ENCODE data around the gene DLGAP1. TPM values are rescaled to one million over a fixed set of nuclear protein-coding genes. Genes with fewer than 3 reads are reported as not detected.

DLGAP1 gene
- total and polyA plus RNA-seq, 5 donors from 2014 or later: 0.11 to 5.4 (median 0.68) TPM

DNA sequence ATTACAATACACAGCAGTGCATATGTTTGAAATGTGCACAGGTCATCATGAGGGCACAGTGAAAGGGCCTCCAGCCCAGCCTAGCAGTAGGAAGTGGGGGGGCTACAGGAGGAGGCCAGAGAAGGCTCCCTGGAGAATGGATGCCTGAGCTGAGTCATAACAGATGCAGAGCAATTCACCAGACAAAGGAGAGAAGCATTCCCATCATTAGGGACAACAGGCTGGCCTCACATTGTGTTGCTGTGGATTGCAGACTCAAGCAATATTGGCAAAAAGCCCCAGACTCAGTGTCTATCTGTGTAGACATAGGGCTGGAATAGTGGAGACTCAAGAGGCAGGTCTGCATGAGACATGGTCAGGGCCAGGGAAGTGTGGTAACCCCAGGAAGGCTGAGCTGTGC is 329.9 kb downstream of the DLGAP1 start:
- no peak overlapping the region for H3K27ac ChIP-seq (ENCODE audit: insufficient read depth, low read length, poor library complexity, severe bottlenecking)
- ATAC-seq (ENCODE audit: low read depth in 2 of 2) (no peak), DNase-seq (no peak)
- H3K4me1 ChIP-seq (ENCODE audit: control insufficient read depth, insufficient read depth, low read length, poor library complexity, severe bottlenecking): no peaks in the 10 kb centered on the region
- H3K36me3 ChIP-seq (ENCODE audit: control insufficient read depth, insufficient read depth, low read length): no peaks in the 10 kb centered on the region
- Mint-ChIP-seq H3K4me1 (no peaks in the 10 kb centered on the region), H3K4me3 (no peak overlapping the region), H3K36me3 (no peaks in the 10 kb centered on the region), H3K9me3 (peaks cover 0 to 4% (median 0%) of the 10 kb centered on the region in 7 donors), H3K27ac (no peak overlapping the region), H3K27me3 (no peaks in the 10 kb centered on the region)
- H3K27me3 ChIP-seq (ENCODE audit: control insufficient read depth, insufficient read depth, low read length): peaks cover 1% of the 10 kb centered on the region
- H3K4me3 ChIP-seq (ENCODE audit: low read depth, low read length): no peak overlapping the region
- H3K9me3 ChIP-seq (ENCODE audit: control insufficient read depth in 2 of 2, low read length in 2 of 2): no peaks in the 10 kb centered on the region

DNA sequence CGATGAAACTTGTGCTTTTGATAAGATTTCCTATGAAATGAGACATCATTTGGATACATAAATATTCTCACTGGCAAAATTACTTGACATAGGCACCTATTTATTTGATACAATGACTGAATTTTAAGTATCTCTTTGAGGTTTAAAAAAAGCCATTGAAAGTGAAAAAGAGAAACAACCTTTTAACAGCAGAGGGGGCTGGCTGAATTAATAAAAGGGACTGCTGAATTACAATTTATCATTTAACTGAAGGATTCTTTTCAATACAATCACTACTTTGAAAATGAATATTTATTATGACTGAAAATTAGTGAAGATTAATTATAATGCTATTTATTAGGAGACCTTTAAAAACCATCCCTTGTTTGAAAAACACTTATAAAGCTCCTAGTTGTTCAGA is 335.3 kb downstream of the DLGAP1 start:
- H3K4me1 Mint-ChIP-seq: no peaks in the 10 kb centered on the region
- no peak overlapping the region for H3K27ac ChIP-seq (ENCODE audit: insufficient read depth, low read length, poor library complexity, severe bottlenecking)
- H3K4me3 ChIP-seq (ENCODE audit: low read depth, low read length): no peak overlapping the region
- no peaks in the 10 kb centered on the region for H3K36me3 Mint-ChIP-seq
- no peaks in the 10 kb centered on the region for H3K4me1 ChIP-seq (ENCODE audit: control insufficient read depth, insufficient read depth, low read length, poor library complexity, severe bottlenecking)
- H3K36me3 ChIP-seq (ENCODE audit: control insufficient read depth, insufficient read depth, low read length): no peaks in the 10 kb centered on the region
- peaks cover 1% of the 10 kb centered on the region for H3K27me3 ChIP-seq (ENCODE audit: control insufficient read depth, insufficient read depth, low read length)
- H3K27ac Mint-ChIP-seq: no peak overlapping the region
- DNase-seq (no peak), ATAC-seq (ENCODE audit: low read depth in 2 of 2) (no peak)
- H3K9me3 ChIP-seq (ENCODE audit: control insufficient read depth in 2 of 2, low read length in 2 of 2): no peaks in the 10 kb centered on the region
- no peaks in the 10 kb centered on the region for H3K27me3 Mint-ChIP-seq
- no peak overlapping the region for H3K4me3 Mint-ChIP-seq
- H3K9me3 Mint-ChIP-seq: peaks cover 0 to 9% (median 0%) of the 10 kb centered on the region in 7 donors

DNA sequence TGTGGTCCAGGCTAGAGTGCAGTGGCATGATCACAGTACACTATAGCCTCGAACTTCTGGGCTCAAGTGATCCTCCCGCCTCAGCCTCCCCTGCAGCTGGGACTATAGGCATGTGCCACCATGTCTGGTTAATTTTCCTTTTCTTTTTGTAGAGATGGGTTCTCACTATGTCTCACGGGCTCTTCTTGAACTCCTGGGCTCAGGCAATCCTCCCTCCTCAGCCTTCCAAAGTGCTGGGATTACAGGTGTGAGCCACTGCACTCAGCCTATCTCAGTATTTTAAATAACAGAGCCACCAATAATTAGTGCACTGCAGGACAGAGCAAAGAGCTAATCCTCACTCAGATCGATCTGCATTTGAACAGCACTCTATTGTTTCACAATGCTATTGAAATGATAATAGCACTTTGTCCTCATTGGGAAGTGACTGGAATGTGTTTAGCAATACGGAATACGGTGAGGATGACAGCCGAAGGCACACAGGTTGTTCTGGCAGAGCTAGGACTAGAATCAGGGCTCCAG is 335.9 kb downstream of the DLGAP1 start:
- Mint-ChIP-seq H3K9me3 (peaks cover 0 to 9% (median 0%) of the 10 kb centered on the region in 7 donors), H3K36me3 (no peaks in the 10 kb centered on the region), H3K4me1 (no peaks in the 10 kb centered on the region), H3K27ac (no peak overlapping the region), H3K27me3 (no peaks in the 10 kb centered on the region), H3K4me3 (no peak overlapping the region)
- Histone ChIP-seq H3K36me3 (ENCODE audit: control insufficient read depth, insufficient read depth, low read length) (no peaks in the 10 kb centered on the region), H3K9me3 (ENCODE audit: control insufficient read depth in 2 of 2, low read length in 2 of 2) (no peaks in the 10 kb centered on the region), H3K4me1 (ENCODE audit: control insufficient read depth, insufficient read depth, low read length, poor library complexity, severe bottlenecking) (no peaks in the 10 kb centered on the region), H3K27me3 (ENCODE audit: control insufficient read depth, insufficient read depth, low read length) (peaks cover 1% of the 10 kb centered on the region), H3K27ac (ENCODE audit: insufficient read depth, low read length, poor library complexity, severe bottlenecking) (no peak overlapping the region), H3K4me3 (ENCODE audit: low read depth, low read length) (no peak overlapping the region)
- no peak for DNase-seq
- no peak for ATAC-seq (ENCODE audit: low read depth in 2 of 2)

DNA sequence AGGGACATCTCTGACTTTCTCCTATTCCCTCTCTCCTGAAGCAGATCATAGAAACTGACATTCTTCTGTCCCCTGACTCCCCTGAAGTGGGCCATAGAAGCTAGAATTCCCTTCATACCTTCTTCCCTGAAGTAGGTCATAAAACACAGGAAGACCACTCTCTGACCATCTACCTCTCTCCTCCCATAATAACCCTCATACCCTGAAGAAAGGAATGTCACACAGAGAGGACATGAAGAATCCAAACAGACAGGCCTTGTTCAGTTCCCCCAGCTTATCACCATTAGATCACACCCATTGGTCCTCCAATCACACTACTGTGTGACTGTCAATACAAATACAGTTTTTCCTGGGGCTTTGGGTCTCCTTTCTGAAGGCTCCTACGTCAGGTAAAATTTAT is 347.1 kb downstream of the DLGAP1 start:
- Mint-ChIP-seq H3K9me3 (peaks cover 0 to 1% (median 0%) of the 10 kb centered on the region in 7 donors), H3K27ac (no peak overlapping the region), H3K4me1 (peaks cover 0 to 5% (median 0%) of the 10 kb centered on the region in 4 donors), H3K4me3 (no peak overlapping the region), H3K27me3 (peaks cover 4% of the 10 kb centered on the region), H3K36me3 (no peaks in the 10 kb centered on the region)
- Histone ChIP-seq H3K9me3 (ENCODE audit: control insufficient read depth in 2 of 2, low read length in 2 of 2) (no peaks in the 10 kb centered on the region), H3K4me3 (ENCODE audit: low read depth, low read length) (no peak overlapping the region), H3K4me1 (ENCODE audit: control insufficient read depth, insufficient read depth, low read length, poor library complexity, severe bottlenecking) (no peaks in the 10 kb centered on the region), H3K27ac (ENCODE audit: insufficient read depth, low read length, poor library complexity, severe bottlenecking) (no peak overlapping the region), H3K36me3 (ENCODE audit: control insufficient read depth, insufficient read depth, low read length) (no peaks in the 10 kb centered on the region), H3K27me3 (ENCODE audit: control insufficient read depth, insufficient read depth, low read length) (no peaks in the 10 kb centered on the region)
- DNase-seq (no peak), ATAC-seq (ENCODE audit: low read depth in 2 of 2) (no peak)

DNA sequence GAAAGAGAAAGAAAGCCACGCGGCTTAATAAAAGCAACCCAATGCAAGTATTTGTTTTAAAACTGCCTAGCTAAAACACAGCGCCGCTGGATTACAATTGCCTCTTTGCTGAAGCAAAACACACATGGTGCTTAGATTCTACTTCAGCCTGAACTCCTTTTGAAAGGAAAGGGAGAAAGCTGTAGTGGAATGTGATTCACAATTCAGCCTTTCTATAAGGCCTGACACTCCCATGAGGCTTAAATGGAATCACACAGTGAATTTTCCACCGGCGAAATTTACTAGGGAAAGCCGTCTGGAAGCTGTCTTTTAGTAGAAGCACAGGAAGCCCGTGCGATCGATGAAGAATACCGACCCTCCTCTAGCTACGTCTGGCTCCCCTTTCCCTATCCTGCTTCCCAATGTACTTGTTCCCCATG is 348.0 kb downstream of the DLGAP1 start:
- H3K9me3 ChIP-seq (ENCODE audit: control insufficient read depth in 2 of 2, low read length in 2 of 2): no peaks in the 10 kb centered on the region
- Mint-ChIP-seq H3K27ac (no peak overlapping the region), H3K9me3 (peaks cover 0 to 1% (median 0%) of the 10 kb centered on the region in 7 donors), H3K36me3 (no peaks in the 10 kb centered on the region), H3K4me1 (peaks cover 0 to 5% (median 0%) of the 10 kb centered on the region in 4 donors), H3K4me3 (no peak overlapping the region), H3K27me3 (peaks cover 4% of the 10 kb centered on the region)
- no peaks in the 10 kb centered on the region for H3K4me1 ChIP-seq (ENCODE audit: control insufficient read depth, insufficient read depth, low read length, poor library complexity, severe bottlenecking)
- DNase-seq: no peak
- H3K4me3 ChIP-seq (ENCODE audit: low read depth, low read length): no peak overlapping the region
- ATAC-seq (ENCODE audit: low read depth in 2 of 2): no peak
- H3K27ac ChIP-seq (ENCODE audit: insufficient read depth, low read length, poor library complexity, severe bottlenecking): no peak overlapping the region
- H3K36me3 ChIP-seq (ENCODE audit: control insufficient read depth, insufficient read depth, low read length): no peaks in the 10 kb centered on the region
- no peaks in the 10 kb centered on the region for H3K27me3 ChIP-seq (ENCODE audit: control insufficient read depth, insufficient read depth, low read length)

DNA sequence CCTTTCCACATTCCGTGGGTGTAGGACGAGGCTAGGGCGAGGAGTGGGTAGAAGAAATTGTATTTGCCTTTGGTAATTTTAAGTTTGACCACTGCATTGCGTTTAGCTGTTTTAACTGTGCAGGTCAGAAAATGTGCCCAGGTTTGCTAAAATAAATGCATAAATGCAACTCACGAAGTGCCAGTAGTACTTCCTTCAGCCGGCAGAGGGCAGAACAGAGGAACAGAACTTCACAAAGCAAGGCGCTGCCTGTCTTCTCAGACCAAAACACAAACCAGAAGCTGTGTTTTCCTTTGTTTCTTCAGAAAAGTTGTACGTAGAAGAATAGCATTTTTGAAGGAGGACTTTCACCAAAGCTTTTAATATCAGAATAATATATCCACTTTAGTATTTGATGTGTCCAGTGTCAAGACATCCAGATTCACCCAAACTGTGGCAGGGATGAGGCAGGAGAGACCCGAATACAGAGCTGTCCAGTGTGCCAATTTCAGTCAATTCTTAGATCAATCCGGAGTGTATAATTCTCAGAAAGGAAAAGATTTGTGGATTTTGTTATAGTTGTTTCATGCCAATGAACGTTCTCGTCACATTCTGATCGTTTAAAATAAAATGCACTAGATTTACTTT is 348.6 kb downstream of the DLGAP1 start:
- H3K27me3 Mint-ChIP-seq: peaks cover 4% of the 10 kb centered on the region
- H3K27ac Mint-ChIP-seq: no peak overlapping the region
- peaks cover 0 to 1% (median 0%) of the 10 kb centered on the region in 7 donors for H3K9me3 Mint-ChIP-seq
- no peaks in the 10 kb centered on the region for H3K9me3 ChIP-seq (ENCODE audit: control insufficient read depth in 2 of 2, low read length in 2 of 2)
- peak in 2 of 3 donors; percentile 18 to 59 for DNase-seq
- peaks cover 0 to 5% (median 0%) of the 10 kb centered on the region in 4 donors for H3K4me1 Mint-ChIP-seq
- H3K27ac ChIP-seq (ENCODE audit: insufficient read depth, low read length, poor library complexity, severe bottlenecking): no peak overlapping the region
- no peaks in the 10 kb centered on the region for H3K36me3 Mint-ChIP-seq
- H3K4me3 Mint-ChIP-seq: no peak overlapping the region
- no peaks in the 10 kb centered on the region for H3K4me1 ChIP-seq (ENCODE audit: control insufficient read depth, insufficient read depth, low read length, poor library complexity, severe bottlenecking)
- H3K27me3 ChIP-seq (ENCODE audit: control insufficient read depth, insufficient read depth, low read length): no peaks in the 10 kb centered on the region
- no peak overlapping the region for H3K4me3 ChIP-seq (ENCODE audit: low read depth, low read length)
- ATAC-seq (ENCODE audit: low read depth in 2 of 2): no peak
- no peaks in the 10 kb centered on the region for H3K36me3 ChIP-seq (ENCODE audit: control insufficient read depth, insufficient read depth, low read length)

DNA sequence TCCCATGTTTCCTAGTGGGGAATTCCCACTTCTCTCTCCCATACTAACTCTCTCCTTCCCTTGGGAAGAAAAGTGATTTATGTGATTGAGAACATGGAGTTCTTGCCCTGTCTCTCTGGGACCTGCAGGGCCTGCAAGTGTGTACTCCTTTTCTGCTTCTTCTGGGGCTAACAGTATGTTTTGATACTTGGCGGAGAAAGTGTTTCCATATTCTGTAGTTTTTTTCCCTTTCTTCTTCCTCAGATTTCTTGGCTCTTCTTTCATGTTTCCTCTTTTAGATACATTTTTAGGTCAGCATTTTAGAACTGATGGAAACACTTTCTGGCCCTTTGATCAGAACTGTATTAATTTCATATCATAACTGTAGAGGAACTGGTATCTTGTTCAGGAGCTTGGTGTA is 352.2 kb downstream of the DLGAP1 start:
- H3K9me3 Mint-ChIP-seq: peaks cover 0 to 4% (median 0%) of the 10 kb centered on the region in 7 donors
- H3K27me3 Mint-ChIP-seq: peaks cover 4% of the 10 kb centered on the region
- H3K27ac ChIP-seq (ENCODE audit: insufficient read depth, low read length, poor library complexity, severe bottlenecking): no peak overlapping the region
- H3K4me3 ChIP-seq (ENCODE audit: low read depth, low read length): no peak overlapping the region
- H3K4me3 Mint-ChIP-seq: peak overlapping the region in 1 of 4 donors; percentile 32
- H3K27me3 ChIP-seq (ENCODE audit: control insufficient read depth, insufficient read depth, low read length): no peaks in the 10 kb centered on the region
- no peaks in the 10 kb centered on the region for H3K36me3 Mint-ChIP-seq
- H3K9me3 ChIP-seq (ENCODE audit: control insufficient read depth in 2 of 2, low read length in 2 of 2): no peaks in the 10 kb centered on the region
- H3K4me1 Mint-ChIP-seq: peaks cover 0 to 9% (median under 1%) of the 10 kb centered on the region in 4 donors
- no peak for ATAC-seq (ENCODE audit: low read depth in 2 of 2)
- no peaks in the 10 kb centered on the region for H3K4me1 ChIP-seq (ENCODE audit: control insufficient read depth, insufficient read depth, low read length, poor library complexity, severe bottlenecking)
- no peak for DNase-seq
- no peak overlapping the region for H3K27ac Mint-ChIP-seq
- H3K36me3 ChIP-seq (ENCODE audit: control insufficient read depth, insufficient read depth, low read length): no peaks in the 10 kb centered on the region

DNA sequence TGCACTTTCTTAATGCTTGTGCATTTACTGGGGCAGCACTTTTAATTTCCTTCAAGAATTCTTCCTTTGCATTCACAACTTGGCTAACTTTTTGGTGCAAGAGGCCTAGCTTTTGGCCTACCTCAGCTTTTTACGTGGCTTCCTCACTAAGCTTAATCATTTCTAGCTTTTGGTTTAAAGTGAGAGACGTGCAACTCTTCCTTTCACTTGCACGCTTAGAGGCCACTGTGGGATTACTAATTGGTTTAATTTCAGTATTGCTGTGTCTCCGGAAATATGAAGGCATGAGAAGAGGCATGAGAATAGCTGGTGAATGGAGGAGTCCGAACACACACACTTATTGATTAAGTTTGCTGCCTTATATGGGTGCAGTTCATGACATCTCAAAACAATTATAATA is 354.1 kb downstream of the DLGAP1 start:
- H3K36me3 Mint-ChIP-seq: no peaks in the 10 kb centered on the region
- no peaks in the 10 kb centered on the region for H3K9me3 ChIP-seq (ENCODE audit: control insufficient read depth in 2 of 2, low read length in 2 of 2)
- H3K27ac ChIP-seq (ENCODE audit: insufficient read depth, low read length, poor library complexity, severe bottlenecking): no peak overlapping the region
- H3K4me1 ChIP-seq (ENCODE audit: control insufficient read depth, insufficient read depth, low read length, poor library complexity, severe bottlenecking): no peaks in the 10 kb centered on the region
- no peak overlapping the region for H3K27ac Mint-ChIP-seq
- peaks cover 0 to 4% (median 0%) of the 10 kb centered on the region in 7 donors for H3K9me3 Mint-ChIP-seq
- no peak overlapping the region for H3K4me3 ChIP-seq (ENCODE audit: low read depth, low read length)
- ATAC-seq (ENCODE audit: low read depth in 2 of 2): no peak
- H3K4me3 Mint-ChIP-seq: no peak overlapping the region
- H3K4me1 Mint-ChIP-seq: peaks cover 0 to 4% (median under 1%) of the 10 kb centered on the region in 4 donors
- H3K36me3 ChIP-seq (ENCODE audit: control insufficient read depth, insufficient read depth, low read length): no peaks in the 10 kb centered on the region
- no peak for DNase-seq
- no peaks in the 10 kb centered on the region for H3K27me3 Mint-ChIP-seq
- no peaks in the 10 kb centered on the region for H3K27me3 ChIP-seq (ENCODE audit: control insufficient read depth, insufficient read depth, low read length)

Data from CD4-positive, CD25-positive, alpha-beta regulatory T cell (primary cell).